HepG2 (cell line): ENCODE measurements around the gene TCAIM. TPM values are rescaled to one million over a fixed set of nuclear protein-coding genes. Genes with fewer than 3 reads are reported as not detected.

ENCODE experiments used
- CHD4 ChIP-seq: fragments of 200-600 bp; sonication (generic); IDR thresholded peaks from 2 replicates; pipeline ENCODE4 v1.7.0; 2017; ENCODE audit warnings: mild to moderate bottlenecking, low read length, borderline replicate concordance
- CREB1 ChIP-seq, 2 experiments: fragments of 450-650 bp in 1 of 2; IDR thresholded peaks; 2 replicates each; pipeline ENCODE4 v1.6.1; 2016 to 2017; ENCODE audit warnings: control low read depth in 1 of 2, mild to moderate bottlenecking in 1 of 2, missing compliant biosample characterization in 1 of 2, missing genetic modification characterization in 1 of 2
- ERF ChIP-seq: IDR thresholded peaks from 2 replicates; pipeline ENCODE4 v1.6.1; 2018; ENCODE audit warnings: missing biosample characterization, missing genetic modification reagents
- FOXA3 ChIP-seq: IDR thresholded peaks from 2 replicates; pipeline ENCODE4 v1.6.1; 2016; ENCODE audit warnings: missing genetic modification reagents, missing compliant biosample characterization
- HDAC2 ChIP-seq: sonication (generic); formaldehyde crosslinking; IDR thresholded peaks from 2 replicates; pipeline ENCODE4 v1.4.0; 2020; ENCODE audit warnings: missing genetic modification reagents
- LCORL ChIP-seq, 2 experiments: fragments of 450-650 bp in 1 of 2; sonication (generic) in 1 of 2; formaldehyde crosslinking in 1 of 2; IDR thresholded peaks; 2 replicates each; pipeline versions ENCODE4 v1.5.0 to v1.6.1; 2017 to 2020; ENCODE audit warnings: antibody characterized with exemption in 1 of 2, missing genetic modification reagents in 1 of 2
- MED1 ChIP-seq: sonication (generic); formaldehyde crosslinking; IDR thresholded peaks from 2 replicates; pipeline ENCODE4 v1.4.0; 2020; ENCODE audit warnings: missing genetic modification reagents
- NR2F6 ChIP-seq, 2 experiments: IDR thresholded peaks; 2 replicates each; pipeline ENCODE4 v1.6.1; 2016; ENCODE audit warnings: antibody characterized with exemption in 1 of 2, mild to moderate bottlenecking in 1 of 2
- RBM22 ChIP-seq: fragments of 200-400 bp; formaldehyde crosslinking; optimal IDR thresholded peaks from 2 replicates; pipeline ENCODE3; 2017; ENCODE audit warnings: mild to moderate bottlenecking, low read length, moderate library complexity
- RXRB ChIP-seq: IDR thresholded peaks from 2 replicates; pipeline ENCODE4 v1.6.1; 2016; ENCODE audit warnings: borderline replicate concordance, missing genetic modification reagents, missing compliant biosample characterization
- SIX1 ChIP-seq: sonication (generic); formaldehyde crosslinking; IDR thresholded peaks from 2 replicates; pipeline ENCODE4 v1.4.0; 2020; ENCODE audit warnings: missing genetic modification reagents, borderline replicate concordance
- SIX4 ChIP-seq: sonication (generic); formaldehyde crosslinking; IDR thresholded peaks from 2 replicates; pipeline ENCODE4 v1.4.0; 2020; ENCODE audit warnings: missing genetic modification reagents
- SMARCE1 ChIP-seq: fragments of 450-650 bp; IDR thresholded peaks from 2 replicates; pipeline ENCODE4 v1.6.1; 2017; ENCODE audit warnings: borderline replicate concordance
- SOX13 ChIP-seq, 3 experiments: fragments of 450-650 bp in 1 of 3; sonication (generic) in 1 of 3; formaldehyde crosslinking in 1 of 3; IDR thresholded peaks in 2 of 3; conservative IDR thresholded peaks in 1 of 3; 2 replicates each; pipeline versions ENCODE4 v1.5.0 to v1.6.1; 2016 to 2020; ENCODE audit warnings: antibody characterized with exemption in 1 of 3, mild to moderate bottlenecking in 1 of 3, missing compliant biosample characterization in 1 of 3, missing genetic modification reagents in 1 of 3, moderate library complexity in 1 of 3
- TBP ChIP-seq: sonication (generic); formaldehyde crosslinking; IDR thresholded peaks from 2 replicates; pipeline ENCODE4 v1.5.0; 2020; ENCODE audit warnings: missing genetic modification reagents
- TBX2 ChIP-seq: sonication (generic); formaldehyde crosslinking; IDR thresholded peaks from 2 replicates; pipeline ENCODE4 v1.5.0; 2020; ENCODE audit warnings: missing genetic modification reagents, mild to moderate bottlenecking, borderline replicate concordance
- THYN1 ChIP-seq: sonication (generic); formaldehyde crosslinking; IDR thresholded peaks from 2 replicates; pipeline ENCODE4 v1.8.1; 2023; ENCODE audit warnings: low read depth, mild to moderate bottlenecking, moderate library complexity, missing genetic modification reagents, borderline replicate concordance
- ZMYM4 ChIP-seq: sonication (generic); formaldehyde crosslinking; IDR thresholded peaks from 2 replicates; pipeline ENCODE4 v1.8.1; 2023; ENCODE audit warnings: mild to moderate bottlenecking, missing genetic modification reagents
- ZNF251 ChIP-seq: sonication (generic); formaldehyde crosslinking; IDR thresholded peaks from 2 replicates; pipeline ENCODE4 v1.9.0; 2021; ENCODE audit warnings: mild to moderate bottlenecking, missing genetic modification reagents
- ZNF572 ChIP-seq: sonication (generic); formaldehyde crosslinking; IDR thresholded peaks from 2 replicates; pipeline ENCODE4 v1.5.1; 2020; ENCODE audit warnings: mild to moderate bottlenecking, missing genetic modification reagents
- polyA plus RNA-seq, 8 experiments: library from polyadenylated mRNA; depleted of rRNA in 3 of 8; stranded (reverse) in 7 of 8; unstranded in 1 of 8; fragments of >200 nt; fragmentation: Illumina TruSeq in 4 of 8; extraction: Trizol in 4 of 8; gene quantifications; 2 replicates each; pipeline versions ENCODE4 v1.2.1 to v1.2.3, GENCODE V29; 2011 to 2016; ENCODE audit warnings: low read depth in 4 of 8, missing spikeins in 1 of 8, mixed read lengths in 1 of 8; ENCODE audit not compliant: insufficient read depth in 1 of 8
- total RNA-seq, 5 experiments: library from RNA; depleted of rRNA; stranded (reverse); fragments of >200 nt; fragmentation: Illumina TruSeq; extraction: Trizol; gene quantifications; 2 replicates each; pipeline ENCODE4 v1.2.3, GENCODE V29; 2016; ENCODE audit warnings: low read depth in 1 of 5
- TF ChIP-seq, protein P1 (sequence below): IDR thresholded peaks from 2 replicates; pipeline ENCODE4 v1.6.1; 2016; ENCODE audit warnings: low read depth

The TCAIM gene
- total and polyA plus RNA-seq, 2 of the 13 experiments (the other 11 are each of a cell fraction or from before 2014, with no cell fraction given), result 16.9 to 22.6 TPM

DNA sequence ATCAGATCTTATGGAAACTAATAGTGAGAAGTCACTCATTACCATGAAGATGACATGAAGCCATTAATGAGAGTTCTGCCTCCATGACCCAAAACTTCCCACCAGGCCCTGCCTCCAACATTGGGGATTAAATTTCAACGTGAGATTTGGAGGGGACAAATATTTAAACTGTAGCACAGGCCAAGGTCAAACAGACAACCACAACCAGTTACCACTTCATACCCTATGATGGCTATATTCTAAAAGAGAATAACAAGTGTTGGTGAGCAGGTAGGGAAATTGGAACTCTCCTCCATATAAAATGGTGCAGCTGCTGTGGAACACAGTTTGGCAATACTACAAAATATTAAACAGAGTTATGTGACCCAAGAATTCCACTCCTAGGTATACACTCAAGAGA lies 36.9 kb downstream of the TCAIM start (continued):
- peak; percentile 82 for TF ChIP-seq ZMYM4 (CRISPR knock-in tag)
- no peak for TF ChIP-seq ZNF572 (CRISPR knock-in tag)
- peak; percentile 46 for TF ChIP-seq MED1
- TF ChIP-seq, protein P1, sequence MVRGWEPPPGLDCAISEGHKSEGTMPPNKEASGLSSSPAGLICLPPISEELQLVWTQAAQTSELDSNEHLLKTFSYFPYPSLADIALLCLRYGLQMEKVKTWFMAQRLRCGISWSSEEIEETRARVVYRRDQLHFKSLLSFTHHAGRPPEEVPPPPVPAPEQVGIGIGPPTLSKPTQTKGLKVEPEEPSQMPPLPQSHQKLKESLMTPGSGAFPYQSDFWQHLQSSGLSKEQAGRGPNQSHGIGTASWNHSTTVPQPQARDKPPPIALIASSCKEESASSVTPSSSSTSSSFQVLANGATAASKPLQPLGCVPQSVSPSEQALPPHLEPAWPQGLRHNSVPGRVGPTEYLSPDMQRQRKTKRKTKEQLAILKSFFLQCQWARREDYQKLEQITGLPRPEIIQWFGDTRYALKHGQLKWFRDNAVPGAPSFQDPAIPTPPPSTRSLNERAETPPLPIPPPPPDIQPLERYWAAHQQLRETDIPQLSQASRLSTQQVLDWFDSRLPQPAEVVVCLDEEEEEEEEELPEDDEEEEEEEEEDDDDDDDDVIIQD, result peak; percentile 52; the same call in 1 of the 2 replicates
- no peak for TF ChIP-seq SOX13 (IDR thresholded peaks at IDR 0.05)
- TF ChIP-seq SOX13 (CRISPR knock-in tag; conservative IDR thresholded peaks at IDR 0.05 in 1 of 2, IDR thresholded peaks at IDR 0.05 in 1 of 2), result 0 out of 4 replicates have a peak, but pooled peaks of 1 of the 2 experiments have one; percentile 17
- peak; percentile 38; the same call in 1 of the 2 replicates for TF ChIP-seq FOXA3 (CRISPR knock-in tag)
- TF ChIP-seq ERF, result no peak
- peak; percentile 90 for TF ChIP-seq SIX1 (CRISPR knock-in tag)
- no peak for TF ChIP-seq RBM22
- no peak for TF ChIP-seq SMARCE1
- no peak for TF ChIP-seq THYN1 (CRISPR knock-in tag)
- 0 out of 2 replicates have a peak, but pooled peaks have one; percentile 12 for TF ChIP-seq HDAC2 (CRISPR knock-in tag)
- peak; percentile 20; the same call in 1 of the 2 replicates for TF ChIP-seq TBX2 (CRISPR knock-in tag)
- no peak for TF ChIP-seq ZNF251 (CRISPR knock-in tag)
- no peak for TF ChIP-seq LCORL (IDR thresholded peaks at IDR 0.05)
- TF ChIP-seq LCORL (CRISPR knock-in tag; IDR thresholded peaks at IDR 0.05), result 0 out of 2 replicates have a peak, but pooled peaks have one; percentile 15
- no peak for TF ChIP-seq CREB1 (IDR thresholded peaks at IDR 0.05)
- no peak for TF ChIP-seq CREB1 (CRISPR knock-in tag; IDR thresholded peaks at IDR 0.05)
- peak; percentile 74 for TF ChIP-seq SIX4 (CRISPR knock-in tag)
- TF ChIP-seq CHD4, result no peak
- TF ChIP-seq NR2F6 (IDR thresholded peaks at IDR 0.05), result peak; percentile 34; the same call in 1 of the 2 replicates
- TF ChIP-seq NR2F6 (CRISPR knock-in tag; IDR thresholded peaks at IDR 0.05), result peak; percentile 56
- no peak for TF ChIP-seq TBP (CRISPR knock-in tag)
- TF ChIP-seq RXRB (CRISPR knock-in tag), result peak; percentile 67
